Cardiac fibroblast (primary cell): Measurements from ENCODE around the gene FOXP3.

ENCODE experiments used
- DNase-seq, 2 donors: peaks; one replicate each; pipeline versions ENCODE4 v3.0.0 to v3.0.0-alpha.2; 2010; ENCODE audit warnings: low read depth in 2 of 2
- H3K4me3 ChIP-seq, 2 donors: replicated peaks in 1 of 2; 1 replicate in 1 of 2; 2 replicates in 1 of 2; pipeline ENCODE4 v1.5.1; 2011; ENCODE audit warnings: low read depth in 2 of 2, low read length in 2 of 2, mild to moderate bottlenecking in 2 of 2, moderate library complexity in 1 of 2
- CTCF ChIP-seq: IDR thresholded peaks from one replicate; pipeline ENCODE4 v1.5.1; 2011; ENCODE audit warnings: low read depth, mild to moderate bottlenecking, low read length, inconsistent platforms

The FOXP3 gene

GRCh38 chrX:49269010-49269766 is 4.7 kb upstream of the FOXP3 start:
- DNase-seq, result peak; percentile 97 to 99
- TF ChIP-seq CTCF, result no peak
- H3K4me3 ChIP-seq, result peak overlapping the region; percentile 60 to 66

- peak overlapping the region; percentile 36 to 55 for H3K4me3 ChIP-seq
- no peak for TF ChIP-seq CTCF
- no peak for DNase-seq
Observed at GRCh38 chrX:49268702-49269009, 4.1 kb upstream of the FOXP3 start.

- no peak for DNase-seq
- TF ChIP-seq CTCF, result no peak
Observed at GRCh38 chrX:49266523-49267445, 2.3 kb upstream of the FOXP3 start.

GRCh38 chrX:49263631-49264030 is 879 bp downstream of the FOXP3 start:
- TF ChIP-seq CTCF, result no peak
- no peak overlapping the region for H3K4me3 ChIP-seq
- no peak for DNase-seq

More at GRCh38 chrX:49266523-49267445, 2.3 kb upstream of the FOXP3 start:
- no peak overlapping the region for H3K4me3 ChIP-seq

GRCh38 chrX:49262603-49263002 is 1.9 kb downstream of the FOXP3 start:
- no peak for DNase-seq

More at GRCh38 chrX:49262603-49263002, 1.9 kb downstream of the FOXP3 start:
- TF ChIP-seq CTCF, result no peak
- no peak overlapping the region for H3K4me3 ChIP-seq
